SH-SY5Y (cell line): ENCODE measurements around the gene LRP8.

Source experiments
- GATA2 ChIP-seq: IDR thresholded peaks from 2 replicates; pipeline ENCODE4 v1.6.1; 2011; ENCODE audit warnings: mild to moderate bottlenecking, low read depth, low read length
- GATA3 ChIP-seq: IDR thresholded peaks from 2 replicates; pipeline ENCODE4 v1.6.1; 2011; ENCODE audit warnings: low read depth, mild to moderate bottlenecking, low read length, moderate library complexity

The LRP8 gene

DNA sequence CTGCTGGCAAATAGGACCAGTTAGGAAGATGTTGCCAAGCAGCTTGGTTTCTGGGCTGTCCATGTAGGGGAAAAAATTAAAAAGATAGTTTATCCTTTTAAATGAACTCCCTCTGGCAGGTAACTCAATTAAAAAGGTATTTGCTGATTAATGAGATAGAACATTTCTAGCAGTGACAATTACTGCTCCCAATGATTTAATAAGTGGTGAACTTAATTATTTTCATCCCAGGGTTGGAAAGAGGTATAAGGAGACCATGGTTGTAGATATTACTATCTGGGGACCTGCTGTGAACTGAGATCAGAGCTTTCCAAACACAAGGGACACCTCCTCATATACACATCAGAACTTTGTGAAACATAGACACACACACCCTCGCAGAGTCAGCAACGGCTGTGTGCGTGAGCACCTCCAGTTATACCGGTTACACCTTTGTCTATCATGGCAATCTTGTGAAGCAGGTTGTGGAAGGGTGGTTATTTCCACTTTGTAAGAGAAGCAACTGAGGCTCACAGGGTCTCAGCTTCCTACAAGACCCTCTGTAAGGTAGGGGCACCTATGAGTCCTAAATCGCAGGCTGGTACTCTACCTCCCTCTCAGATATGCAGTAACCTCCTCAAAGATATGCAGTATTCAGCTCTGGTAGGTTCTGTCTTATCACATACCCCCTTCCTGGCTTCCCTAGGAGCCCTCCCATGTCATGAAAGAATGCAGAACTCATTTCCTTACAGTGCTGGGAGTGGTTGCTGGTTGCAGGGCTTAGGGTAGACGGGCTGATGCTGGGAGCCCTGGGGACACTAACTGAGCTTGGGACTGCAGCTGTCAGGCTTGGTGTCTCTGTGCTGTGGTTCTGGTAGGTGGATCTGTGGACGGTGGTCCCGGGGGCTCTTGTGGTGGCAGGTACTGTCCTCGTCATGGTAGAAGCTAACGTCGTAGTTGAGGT is 71.1 kb downstream of the LRP8 start:
- no peak for TF ChIP-seq GATA3
- no peak for TF ChIP-seq GATA2

DNA sequence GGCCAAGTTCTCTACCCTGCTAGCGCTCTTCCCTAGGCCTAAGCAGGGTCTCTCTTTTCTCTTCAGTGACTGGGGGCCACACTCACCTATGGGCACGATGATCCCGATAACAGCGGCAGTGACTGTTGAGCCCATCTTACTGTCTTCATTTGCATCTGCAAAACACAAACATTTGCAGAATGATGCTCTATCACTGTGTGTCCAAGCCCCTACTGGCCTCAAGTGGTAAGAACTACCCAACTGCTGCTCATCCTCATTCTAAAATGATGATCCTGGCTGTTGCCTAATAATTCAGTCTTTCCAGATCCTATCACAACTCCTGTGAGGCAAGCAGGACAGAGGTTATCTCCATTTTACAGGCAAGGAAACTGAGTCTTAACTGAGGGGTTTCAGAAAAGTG is 72.8 kb downstream of the LRP8 start:
- no peak for TF ChIP-seq GATA3
- TF ChIP-seq GATA2, result no peak

- no peak for TF ChIP-seq GATA2
- no peak for TF ChIP-seq GATA3
These were observed 73.7 kb downstream of the LRP8 start for GRCh38 chr1:53254011-53254640.

DNA sequence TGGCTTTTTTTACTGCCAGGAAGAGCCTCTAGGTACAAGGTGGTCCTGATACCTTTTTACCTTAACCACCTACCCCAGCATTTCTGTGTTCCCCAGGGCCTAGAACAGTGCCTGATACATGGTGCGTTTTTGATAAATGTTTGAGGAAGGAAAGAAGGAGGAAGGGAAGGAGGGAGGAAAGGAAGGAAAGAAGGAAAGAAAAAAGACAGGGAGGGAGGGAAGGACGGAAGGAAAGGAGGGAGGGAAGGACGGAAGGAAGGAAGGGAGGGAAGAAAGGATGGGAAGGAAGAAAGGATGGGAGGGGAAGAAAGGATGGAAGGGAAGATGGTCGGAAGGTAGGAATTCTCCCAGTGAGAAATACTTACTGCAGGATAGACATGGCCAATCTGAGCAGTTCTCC is 77.5 kb downstream of the LRP8 start:
- TF ChIP-seq GATA3 (no peak), GATA2 (no peak)

DNA sequence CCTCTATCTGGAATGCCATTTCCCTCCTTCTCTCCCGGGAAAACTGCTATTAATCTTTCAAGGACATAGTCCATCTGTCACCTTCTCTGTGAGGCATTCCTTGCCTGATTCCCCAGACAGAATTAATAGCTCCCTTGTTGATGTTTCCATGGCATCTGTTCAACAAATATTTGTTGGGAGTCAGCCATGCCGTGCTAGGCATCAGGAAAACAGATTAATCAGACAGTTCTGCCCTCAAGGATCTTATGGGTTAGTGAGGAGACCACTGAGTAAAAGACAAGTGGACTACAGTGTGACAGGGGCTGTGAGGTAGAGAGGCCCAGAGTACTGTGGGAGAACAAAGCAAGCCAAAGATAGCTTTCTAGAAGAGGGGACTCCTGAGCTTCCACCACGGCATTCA is 78.2 kb downstream of the LRP8 start:
- TF ChIP-seq GATA2 (no peak), GATA3 (no peak)

- TF ChIP-seq GATA2 (no peak), GATA3 (no peak)
These were observed 81.4 kb downstream of the LRP8 start for GRCh38 chr1:53246261-53247134.

- TF ChIP-seq GATA3, result no peak
- no peak for TF ChIP-seq GATA2
These were observed 83.7 kb downstream of the LRP8 start for GRCh38 chr1:53244141-53244540.

DNA sequence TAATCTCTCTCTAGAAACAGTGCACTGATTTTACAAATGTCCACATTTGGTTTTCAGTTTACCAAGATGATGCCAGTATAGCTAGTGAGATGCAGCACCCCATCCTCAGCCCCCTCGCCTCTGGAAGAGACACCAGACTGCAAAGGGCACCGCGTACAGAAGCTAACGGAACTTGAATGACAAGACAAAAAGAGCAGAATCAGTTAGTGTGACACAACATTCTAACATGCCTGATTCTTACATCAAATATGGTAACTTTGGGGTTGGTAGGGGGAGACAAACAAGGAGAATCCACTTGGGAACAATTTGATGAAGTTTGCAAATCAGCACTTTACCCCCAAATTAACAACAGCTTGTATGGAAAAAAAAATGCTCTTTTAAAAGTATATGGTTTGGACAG is 85.5 kb downstream of the LRP8 start:
- no peak for TF ChIP-seq GATA2
- no peak for TF ChIP-seq GATA3

- no peak for TF ChIP-seq GATA2
- no peak for TF ChIP-seq GATA3
These were observed 86.0 kb downstream of the LRP8 start for GRCh38 chr1:53241828-53242227.

GRCh38 chr1:53238197-53239155 is 89.4 kb downstream of the LRP8 start, which contains the start of gene MAGOH:
Gene MAGOH, minus strand, starts transcription at chr1:53238518. Its CDS starts 70 bp downstream, at chr1:53238448.
- TF ChIP-seq GATA2 (no peak), GATA3 (no peak)

GRCh38 chr1:53237638-53238037 is 90.2 kb downstream of the LRP8 start:
- TF ChIP-seq GATA3 (no peak), GATA2 (no peak)

GRCh38 chr1:53220962-53221286 is 106.9 kb downstream of the LRP8 start:
- no peak for TF ChIP-seq GATA3
- no peak for TF ChIP-seq GATA2
